HG03103 (cell line): ENCODE data around the gene FAM47E.
"Not testable (repeated sequence)": the region's sequence is repeated elsewhere in the genome, so short reads cannot be mapped to it uniquely, and the experiment has no call there.

ENCODE experiments used
- ATAC-seq: cut with Tn5 transposase; IDR thresholded peaks from one replicate; pipeline ENCODE4 v1.9.1; 2021; ENCODE audit warnings: low read depth; ENCODE audit not compliant: unreplicated experiment

The FAM47E gene

DNA sequence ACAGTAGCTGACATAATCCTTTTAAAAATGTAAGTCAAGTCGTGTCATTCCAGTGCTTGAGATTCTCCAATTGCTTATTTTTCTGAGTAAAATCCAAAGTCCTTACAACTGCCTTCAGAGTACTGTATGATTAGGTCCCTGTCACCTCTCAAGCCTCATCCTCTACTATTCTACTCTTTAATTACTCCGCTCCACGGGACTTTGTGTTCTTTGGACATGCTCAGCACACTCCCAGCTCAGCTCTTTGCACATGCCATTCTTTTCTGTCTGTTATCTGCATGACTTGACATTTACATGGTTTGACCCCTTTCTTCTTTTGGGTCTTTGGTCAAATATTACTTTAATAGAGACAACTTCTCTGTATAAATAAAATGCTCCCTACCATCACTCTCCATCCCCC is 15.1 kb downstream of the FAM47E start:
- no peak for ATAC-seq

DNA sequence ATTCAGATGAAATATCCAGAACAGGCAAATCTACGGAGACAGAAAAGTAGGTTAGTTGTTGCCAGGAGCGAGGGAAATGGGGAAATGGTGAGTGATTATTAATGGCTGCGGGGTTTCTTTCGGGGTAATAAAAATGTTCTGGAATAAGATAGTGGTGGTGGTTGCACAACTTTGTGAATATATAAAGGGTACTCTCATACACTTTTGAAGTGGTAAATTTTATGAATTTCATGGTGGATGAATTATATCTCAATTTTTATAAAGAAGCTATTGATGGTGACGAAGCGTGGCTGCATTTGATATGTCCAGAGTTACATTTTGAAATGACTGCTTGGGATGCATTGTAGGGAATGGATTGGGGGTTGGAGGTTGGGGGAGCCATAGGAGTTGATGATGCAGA is 16.3 kb downstream of the FAM47E start:
- no peak for ATAC-seq

DNA sequence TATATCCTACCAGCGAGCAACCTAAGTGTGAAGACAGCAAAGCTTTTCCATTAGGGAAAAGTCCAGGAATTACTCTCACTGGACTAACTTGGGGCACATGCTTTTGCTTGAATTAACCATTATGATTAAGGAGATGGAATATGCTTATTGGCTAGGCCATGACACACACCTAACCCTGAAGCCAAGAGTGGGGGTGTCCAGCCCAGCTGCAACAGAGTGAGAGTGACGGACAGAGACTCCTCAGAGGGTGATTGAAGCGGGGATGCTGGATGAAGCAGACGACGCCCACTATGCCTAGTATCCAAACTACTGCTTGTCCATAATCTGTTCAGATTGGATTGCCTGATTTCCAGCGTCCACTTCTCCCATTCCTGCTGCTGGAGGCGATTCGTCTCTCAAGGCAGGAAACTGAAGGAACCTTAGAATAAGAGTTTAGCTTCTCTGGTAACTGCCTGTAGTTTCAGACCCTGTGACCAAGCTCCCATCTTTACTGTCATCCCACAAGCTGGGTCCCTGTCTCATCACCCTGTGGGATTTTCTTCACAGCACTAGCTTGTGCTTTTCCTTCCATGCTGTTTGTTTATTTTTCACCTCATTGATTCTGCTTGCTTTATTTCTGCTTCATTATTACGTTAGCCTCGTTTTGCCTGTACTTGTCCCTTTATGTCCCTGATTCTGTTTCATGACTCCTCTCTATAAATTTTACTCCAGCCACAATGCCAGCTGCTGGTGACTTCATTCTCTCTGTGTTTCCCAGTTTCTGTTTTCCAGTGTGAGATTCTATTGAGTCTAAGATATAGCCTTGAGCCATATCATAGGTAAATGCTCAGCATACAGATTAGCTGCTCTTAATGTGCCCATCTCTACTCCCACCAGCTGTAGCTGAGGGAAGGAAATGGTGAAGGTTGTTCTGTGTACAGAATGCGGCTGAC is 19.0 kb downstream of the FAM47E start:
- no peak for ATAC-seq

DNA sequence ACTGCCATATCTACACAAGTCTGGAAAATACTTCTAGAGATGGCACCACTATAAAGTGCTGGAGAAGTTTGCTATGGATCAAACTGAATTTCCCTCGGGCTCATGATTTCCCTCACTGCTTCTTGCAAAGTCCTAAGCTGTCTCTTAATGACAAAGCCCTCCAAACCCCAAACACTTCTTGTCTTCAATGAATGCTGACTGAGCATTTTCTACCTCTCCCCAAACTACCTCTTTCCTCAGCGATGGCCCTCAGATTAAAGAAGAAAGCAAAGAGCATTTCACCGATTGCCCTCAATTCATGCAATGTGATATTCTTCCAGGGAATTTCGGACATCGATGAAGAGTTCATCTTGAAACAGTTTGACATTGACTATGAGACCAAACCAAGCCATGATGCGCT is 19.7 kb downstream of the FAM47E start:
- no peak for ATAC-seq

DNA sequence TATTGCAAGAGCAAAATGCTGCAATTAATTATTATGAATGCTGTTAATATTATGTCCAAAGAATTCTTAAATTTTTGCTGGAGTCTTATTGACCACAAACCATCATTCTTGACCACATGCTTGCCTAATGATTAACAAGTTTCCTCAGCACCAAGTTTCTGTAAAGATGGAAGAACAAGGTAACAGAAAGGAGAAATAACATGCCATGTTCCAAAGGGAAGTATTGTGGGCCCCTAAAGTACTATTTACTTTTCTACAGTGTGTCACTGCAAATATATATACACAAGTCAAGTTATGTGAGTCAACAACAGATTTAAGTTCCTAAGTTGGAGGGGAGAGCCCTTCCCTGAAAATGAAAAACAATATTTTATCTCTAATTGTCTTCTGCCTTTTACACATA is 20.6 kb downstream of the FAM47E start:
- no peak for ATAC-seq

DNA sequence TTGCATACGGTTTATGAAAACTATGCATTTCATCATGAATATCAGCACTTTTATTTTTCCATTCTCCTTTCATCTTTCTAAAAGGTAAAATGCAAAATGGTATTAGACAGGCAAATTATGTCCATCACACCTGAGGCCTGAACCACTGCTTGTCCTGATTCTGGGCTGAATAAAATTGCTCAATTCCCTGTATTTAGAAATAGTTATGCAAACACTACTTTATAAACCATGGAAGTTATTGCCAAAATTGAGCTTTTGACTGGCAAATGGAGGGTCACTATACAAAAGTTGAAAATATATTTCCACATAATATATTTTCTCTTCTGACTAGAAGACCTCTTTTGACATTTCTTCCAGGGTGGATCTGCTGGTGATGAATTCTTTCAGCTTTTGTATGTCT is 21.1 kb downstream of the FAM47E start:
- no peak for ATAC-seq

DNA sequence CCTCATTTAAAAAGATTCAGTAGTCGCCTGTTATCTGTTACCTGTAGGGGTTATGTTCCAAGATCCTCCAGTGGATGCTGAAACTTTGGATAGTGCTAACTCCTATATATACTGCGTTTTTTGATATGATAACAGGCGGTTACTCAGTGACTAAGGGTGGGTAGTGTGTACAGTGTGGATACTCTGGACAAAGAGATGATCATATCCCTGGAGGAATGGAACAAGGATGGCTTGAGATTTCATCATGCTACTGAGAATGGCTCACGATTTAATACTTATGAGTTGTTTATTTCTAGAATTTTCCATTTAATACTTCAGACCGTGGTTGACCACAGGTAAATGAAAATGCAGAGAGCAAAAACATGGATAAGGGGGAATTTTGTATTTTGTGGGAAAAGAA is 21.5 kb downstream of the FAM47E start:
- no peak for ATAC-seq

DNA sequence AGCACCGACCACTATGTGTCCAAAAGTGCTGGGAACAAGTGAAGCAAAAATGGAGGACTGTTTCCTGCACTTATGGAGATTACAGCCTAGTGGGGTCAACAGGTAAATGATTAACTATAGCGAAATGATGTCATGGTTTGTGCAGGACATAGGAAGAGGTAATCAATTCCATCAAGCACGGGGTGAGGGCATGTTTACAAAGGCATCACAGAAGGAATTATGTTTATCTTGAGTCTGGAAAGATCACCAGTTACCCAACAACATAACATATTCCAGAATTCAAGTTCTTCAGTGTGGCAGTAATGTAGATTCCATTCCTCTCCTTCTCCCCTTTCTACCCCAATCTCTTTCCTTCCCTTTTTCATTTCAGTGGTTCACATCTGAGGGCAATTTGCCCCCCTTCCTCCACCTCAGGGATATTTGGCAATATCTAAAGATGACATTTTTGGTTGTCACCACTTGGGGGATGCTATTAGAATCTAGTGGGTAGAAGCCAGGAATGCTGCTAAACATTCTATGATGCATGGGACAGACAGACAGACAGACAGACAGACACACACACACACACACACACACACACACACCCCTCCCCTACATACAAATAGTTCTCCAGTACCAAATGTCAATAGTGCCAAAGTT is 24.1 kb downstream of the FAM47E start:
- ATAC-seq = no peak

DNA sequence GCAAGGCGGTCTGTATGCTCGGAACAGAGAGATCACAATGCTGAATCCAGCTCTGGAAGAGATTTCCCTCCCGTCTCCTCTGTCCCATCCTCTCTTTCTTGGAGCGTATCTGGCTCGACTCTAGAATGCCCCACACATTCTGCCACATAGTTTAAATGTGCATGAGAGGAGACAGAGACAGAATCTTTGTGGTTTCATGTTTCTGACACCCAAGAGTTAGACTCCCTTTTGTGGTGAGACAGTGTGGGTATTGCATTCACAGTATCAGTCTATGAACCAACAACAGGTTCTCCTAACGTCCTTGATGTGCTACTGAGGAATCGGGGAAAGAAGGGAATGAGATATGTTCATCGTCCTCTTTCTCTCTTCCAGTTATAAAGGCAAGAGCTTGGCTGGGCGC is 25.3 kb downstream of the FAM47E start:
- ATAC-seq = no peak

DNA sequence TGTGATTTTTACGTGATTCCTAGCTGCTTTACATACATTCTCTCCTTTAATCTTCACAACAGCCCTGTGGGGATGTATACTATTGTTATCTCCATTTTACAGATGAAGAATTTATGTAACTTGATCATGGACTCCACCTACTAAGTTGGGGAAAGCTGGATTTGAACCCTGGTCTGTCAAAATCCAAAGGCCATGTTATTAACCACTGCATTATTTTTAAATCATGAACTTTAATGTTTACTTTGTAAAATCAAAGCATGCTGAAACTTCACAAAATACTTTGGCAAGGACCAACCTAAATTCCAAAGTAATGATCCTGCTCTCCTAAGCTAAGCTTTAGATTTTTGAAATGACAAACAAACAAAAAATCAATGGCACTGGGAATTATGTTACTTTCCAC is 26.1 kb downstream of the FAM47E start:
- ATAC-seq = no peak

DNA sequence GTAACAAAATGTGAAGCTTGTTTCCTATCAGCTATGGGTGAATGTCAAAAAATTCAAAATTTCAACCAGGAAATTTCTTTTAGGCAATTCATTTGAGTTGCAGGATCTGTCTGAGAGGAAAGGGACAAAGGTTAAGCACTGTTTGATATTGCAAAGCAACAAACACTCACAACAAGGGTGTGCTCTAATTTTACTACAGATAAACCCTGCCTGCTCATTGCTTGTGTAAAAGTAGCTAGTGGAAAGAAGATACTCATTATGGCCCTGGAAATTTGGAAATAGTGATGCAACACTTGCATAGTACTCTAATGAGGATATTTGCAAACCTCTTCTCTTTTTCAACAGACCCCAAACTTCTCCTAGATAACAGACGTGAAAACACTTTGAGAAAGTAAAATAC is 27.1 kb downstream of the FAM47E start:
- ATAC-seq = no peak

DNA sequence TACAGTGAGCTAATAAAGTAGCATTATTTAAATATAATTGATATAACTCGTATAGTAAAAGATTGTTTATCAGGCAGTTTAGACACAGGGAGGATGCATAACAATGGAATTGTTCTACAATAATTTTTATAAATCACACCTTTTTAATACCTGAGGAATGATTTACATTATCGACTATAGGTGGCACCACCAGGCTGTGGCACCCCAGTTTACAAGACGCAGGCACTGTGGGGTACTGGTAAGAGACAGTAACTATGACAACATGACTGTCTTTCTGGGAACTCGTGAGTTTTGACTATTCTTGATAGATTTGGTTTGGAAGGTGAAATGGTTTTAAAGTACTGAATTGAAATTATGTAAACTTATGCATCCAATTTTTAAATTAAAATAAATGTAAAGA is 27.9 kb downstream of the FAM47E start:
- no peak for ATAC-seq

DNA sequence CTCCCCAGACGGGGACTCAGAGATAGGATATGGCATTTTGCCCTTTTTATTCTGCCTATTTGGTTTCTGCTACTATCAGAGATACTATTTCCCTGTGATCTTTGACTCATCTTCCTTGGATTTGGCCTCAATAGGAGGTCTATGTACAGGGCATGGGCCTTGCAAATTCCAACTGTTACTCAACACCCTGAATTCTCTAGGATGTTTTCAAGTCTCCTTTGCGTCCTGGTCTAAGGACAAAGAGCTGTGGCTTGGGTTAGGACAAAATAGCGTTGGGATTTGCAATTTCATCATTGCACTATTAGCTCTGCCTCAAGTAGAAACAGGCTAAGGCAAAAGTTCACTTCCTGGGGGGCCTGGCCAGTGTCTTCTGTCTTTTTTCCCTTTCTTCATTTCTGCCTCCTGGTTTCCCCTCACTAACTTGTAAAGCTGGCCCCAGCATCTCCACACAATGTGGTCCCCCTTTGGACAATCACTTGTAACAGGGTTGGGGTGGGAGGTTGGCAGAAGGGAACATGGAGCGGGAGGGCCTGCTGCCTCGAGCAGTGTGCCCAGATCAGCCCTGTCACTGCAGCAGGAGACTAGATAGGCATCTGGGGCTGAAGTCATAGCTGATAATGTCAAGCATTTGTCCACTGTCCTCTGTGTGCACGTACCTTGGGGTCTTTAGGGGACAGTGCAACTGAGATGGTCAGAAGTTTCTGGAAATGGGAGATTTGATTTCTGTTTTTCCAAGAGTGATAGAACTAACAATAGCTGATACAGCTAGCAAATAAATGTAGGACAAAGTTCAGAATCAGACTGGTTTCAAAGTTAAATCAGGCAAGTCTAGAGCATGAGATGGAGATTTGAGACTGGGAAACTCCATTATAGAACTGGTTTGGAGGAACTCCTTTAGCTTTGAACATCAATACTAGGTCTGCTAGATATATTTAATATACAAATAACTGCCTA is 29.2 kb downstream of the FAM47E start:
- ATAC-seq = no peak

DNA sequence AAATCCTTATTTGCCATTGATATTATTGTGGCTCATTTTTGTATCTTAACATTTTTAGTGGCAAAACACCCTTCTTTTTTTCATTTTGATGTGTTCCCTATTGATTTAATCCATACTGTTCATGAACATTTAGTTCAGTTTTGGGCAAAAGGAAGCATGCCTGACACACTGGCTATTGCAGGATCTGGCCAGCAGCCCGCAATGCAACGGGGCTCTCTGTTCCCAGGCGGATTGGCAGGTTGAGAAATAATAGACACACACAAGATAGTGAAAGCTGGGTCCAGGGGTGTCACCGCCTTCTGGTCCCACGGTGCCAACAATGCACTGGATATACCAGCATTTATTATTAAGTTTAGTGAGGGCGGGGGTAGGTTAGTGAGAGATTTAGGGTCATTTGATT is 30.1 kb downstream of the FAM47E start:
- ATAC-seq = not testable (repeated sequence)

DNA sequence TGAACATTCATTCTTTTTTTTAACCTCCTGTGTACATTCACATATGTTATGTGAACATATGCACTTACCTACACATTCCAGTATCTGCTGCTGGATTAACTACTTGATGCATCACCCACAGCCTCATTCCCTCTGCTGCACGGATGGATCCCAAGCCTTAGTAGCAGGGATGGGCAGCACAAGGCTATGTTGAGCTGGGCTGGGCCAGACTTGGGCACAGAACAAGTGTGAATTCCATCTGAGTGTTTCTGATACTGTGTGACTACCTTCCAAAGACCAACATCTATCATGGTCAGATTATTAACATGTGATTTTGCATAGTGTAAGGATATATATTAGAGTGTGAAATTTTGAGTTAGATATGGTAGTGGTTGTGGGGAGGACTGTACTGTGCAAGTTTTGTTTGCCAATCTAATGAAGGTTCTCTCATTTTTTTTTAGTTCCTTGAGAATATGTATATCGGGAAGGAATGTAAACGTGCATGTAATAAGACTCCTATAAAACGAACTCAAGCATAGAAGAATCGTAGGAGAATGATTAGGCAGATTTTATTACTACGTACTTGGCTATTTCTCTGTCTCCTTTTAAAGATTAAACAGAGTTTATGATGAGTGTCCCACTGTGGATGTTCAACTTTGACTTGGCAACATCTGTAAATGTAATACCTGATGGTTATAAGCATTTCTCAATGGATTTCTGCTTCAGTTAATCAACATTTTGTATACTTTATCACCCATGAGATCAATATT is 31.6 kb downstream of the FAM47E start:
- ATAC-seq = no peak

DNA sequence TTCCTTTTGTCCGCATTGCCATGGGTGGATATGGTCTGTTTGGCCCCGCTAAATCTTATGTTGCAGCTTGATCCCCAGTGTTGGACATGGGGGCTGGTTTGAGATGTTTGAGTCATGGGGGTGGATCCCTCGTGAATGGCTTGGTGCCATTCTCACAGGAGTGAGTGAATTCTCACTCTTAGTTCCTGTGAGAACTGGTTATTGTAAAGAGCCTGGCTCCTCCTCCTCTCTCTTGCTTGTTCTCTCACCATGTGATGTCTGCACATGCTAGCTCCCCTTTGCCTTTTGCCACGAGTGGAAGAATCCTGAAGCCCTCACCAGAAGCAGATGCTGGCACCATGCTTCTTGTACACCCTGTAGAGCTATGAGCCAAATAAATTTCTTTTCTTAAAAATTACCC is 32.4 kb downstream of the FAM47E start:
- ATAC-seq = no peak

DNA sequence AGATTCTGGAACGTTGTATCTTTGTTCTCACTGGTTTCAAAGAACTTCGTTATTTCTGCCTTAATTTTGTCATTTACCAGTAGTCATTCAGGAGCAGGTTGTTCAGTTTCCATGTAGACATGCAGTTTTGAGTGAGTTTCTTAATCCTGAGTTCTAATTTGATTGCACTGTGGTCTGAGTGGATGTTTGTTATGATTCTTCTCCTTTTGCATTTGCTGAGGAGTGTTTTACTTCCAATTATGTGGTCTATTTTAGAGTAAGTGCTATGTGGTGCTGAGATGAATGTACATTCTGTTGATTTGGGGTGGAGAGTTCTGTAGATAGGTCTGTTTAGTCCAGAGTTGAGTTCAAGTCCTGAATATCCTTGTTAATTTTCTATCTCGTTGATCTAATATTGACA is 36.3 kb downstream of the FAM47E start:
- ATAC-seq = not testable (repeated sequence)

DNA sequence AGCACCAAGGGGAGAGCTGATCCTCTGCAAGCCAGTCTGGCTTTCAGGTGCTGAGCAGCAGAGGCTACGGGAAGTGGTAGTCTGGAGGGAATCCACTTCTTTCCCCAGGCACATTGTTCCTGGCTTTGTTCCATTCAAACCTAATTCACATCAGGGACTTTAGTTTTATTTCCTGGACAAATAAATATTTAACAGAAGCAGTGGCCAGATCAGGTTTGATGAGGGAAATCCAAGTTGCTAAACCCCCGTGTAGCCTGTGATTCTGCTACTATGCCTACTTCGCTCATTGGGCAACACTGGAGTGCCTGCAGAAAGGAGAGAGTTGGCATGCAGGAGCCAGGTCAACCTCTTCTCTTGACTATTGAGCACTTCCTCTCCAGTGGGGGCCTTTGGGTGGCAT is 41.2 kb downstream of the FAM47E start:
- ATAC-seq = no peak

DNA sequence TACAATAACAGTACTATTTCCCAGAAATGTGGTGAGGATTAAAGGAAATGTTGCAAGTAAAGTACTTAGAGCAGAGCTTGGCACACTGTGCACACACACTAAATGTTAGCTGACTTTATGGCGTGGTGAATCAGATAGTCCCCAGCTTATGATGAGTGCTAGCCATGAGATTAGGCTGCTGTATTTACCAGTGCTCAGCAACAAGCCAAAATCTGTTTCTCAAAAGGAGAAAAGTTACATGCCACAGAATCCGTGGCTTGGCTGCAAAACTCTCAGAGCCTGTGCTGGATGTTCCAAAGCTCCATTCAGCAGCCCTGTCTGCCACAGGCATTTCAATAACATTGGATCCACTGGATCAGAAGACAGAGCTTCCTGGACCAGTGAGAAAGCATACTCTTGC is 42.3 kb downstream of the FAM47E start:
- no peak for ATAC-seq

DNA sequence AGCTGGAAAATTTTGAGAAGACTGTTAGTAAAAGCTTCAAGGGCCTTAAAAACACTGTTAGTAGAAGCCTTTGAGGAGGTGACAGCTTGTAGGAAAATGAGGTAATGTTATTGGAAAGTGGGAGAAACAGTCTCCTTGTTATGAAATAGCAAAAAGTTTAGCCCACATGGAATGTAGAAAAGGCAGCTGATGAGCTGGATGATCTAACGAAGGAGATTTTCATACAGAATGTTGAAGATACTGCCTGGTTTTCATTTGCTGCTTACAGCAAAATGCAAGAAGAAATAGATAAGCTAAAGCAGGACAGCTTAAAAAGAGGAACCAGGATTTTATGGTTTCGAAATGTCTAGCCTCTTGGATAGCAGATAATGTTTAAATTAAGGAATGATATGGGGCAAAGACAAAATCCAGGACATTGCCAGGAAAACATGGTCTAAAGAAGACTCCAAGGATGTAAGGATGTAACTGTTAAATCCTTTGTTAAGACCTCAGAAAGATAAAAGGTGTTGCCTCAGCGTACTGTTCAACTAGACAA is 44.8 kb downstream of the FAM47E start:
- no peak for ATAC-seq
